CD14-positive monocyte (primary cell): Measurements from ENCODE around the gene NBEA. TPM values are rescaled to one million over a fixed set of nuclear protein-coding genes. Genes with fewer than 3 reads are reported as not detected.

Experiments
- DNase-seq, 3 donors: peaks; one replicate each; pipeline ENCODE4 v3.0.0-alpha.2; 2011 to 2022
- H2AFZ ChIP-seq: 2 replicates; pipeline ENCODE4 v1.6.0; 2012; ENCODE audit warnings: mild to moderate bottlenecking, low read depth, low read length, inconsistent platforms; ENCODE audit not compliant: insufficient read depth, poor library complexity, severe bottlenecking
- H3K27ac ChIP-seq, 2 donors: 1 replicate in 1 of 2; 2 replicates in 1 of 2; pipeline ENCODE4 v1.5.1; 2012 to 2013; ENCODE audit warnings: low read length in 2 of 2, control low read depth in 1 of 2, inconsistent platforms in 1 of 2, low read depth in 1 of 2, mild to moderate bottlenecking in 1 of 2
- H3K27me3 ChIP-seq, 2 donors: one replicate each; pipeline versions ENCODE4 v1.6.0 to v1.6.1; 2011 to 2013; ENCODE audit warnings: low read length in 2 of 2; ENCODE audit not compliant: control insufficient read depth in 2 of 2, insufficient read depth in 2 of 2
- H3K36me3 ChIP-seq, 2 donors: replicated peaks in 1 of 2; 1 replicate in 1 of 2; 2 replicates in 1 of 2; pipeline versions ENCODE4 v1.5.1 to v1.6.1; 2012 to 2013; ENCODE audit warnings: low read length in 2 of 2, control low read depth in 1 of 2, inconsistent platforms in 1 of 2, mild to moderate bottlenecking in 1 of 2; ENCODE audit not compliant: insufficient read depth in 2 of 2, control insufficient read depth in 1 of 2
- H3K4me1 ChIP-seq, 2 donors: 1 replicate in 1 of 2; 2 replicates in 1 of 2; pipeline versions ENCODE4 v1.5.1 to v1.6.1; 2012 to 2013; ENCODE audit warnings: low read length in 2 of 2, control low read depth in 1 of 2, inconsistent platforms in 1 of 2, mild to moderate bottlenecking in 1 of 2, moderate library complexity in 1 of 2; ENCODE audit not compliant: insufficient read depth in 2 of 2, control insufficient read depth in 1 of 2
- H3K4me2 ChIP-seq: replicated peaks from 2 replicates; pipeline ENCODE3; 2012; ENCODE audit warnings: low read length, moderate library complexity, mild to moderate bottlenecking; ENCODE audit not compliant: poor library complexity, severe bottlenecking; ENCODE audit errors: extremely low read depth
- H3K4me3 ChIP-seq, 3 experiments: fragments of 200-600 bp in 1 of 3; sonication (generic) in 1 of 3; replicated peaks in 1 of 3; 1 replicate in 2 of 3; 2 replicates in 1 of 3; pipeline ENCODE4 v1.5.1; 2011 to 2013; ENCODE audit warnings: low read length in 3 of 3, mild to moderate bottlenecking in 3 of 3, control low read depth in 2 of 3, low read depth in 2 of 3, inconsistent platforms in 1 of 3, moderate library complexity in 1 of 3
- H3K79me2 ChIP-seq: 2 replicates; pipeline ENCODE4 v1.6.0; 2012; ENCODE audit warnings: mild to moderate bottlenecking, control low read depth, inconsistent platforms, low read length, moderate library complexity; ENCODE audit not compliant: insufficient read depth
- H3K9ac ChIP-seq: 2 replicates; pipeline ENCODE4 v1.6.0; 2017; ENCODE audit warnings: low read length, mild to moderate bottlenecking; ENCODE audit not compliant: insufficient read depth, poor library complexity, severe bottlenecking
- H3K9me3 ChIP-seq, 2 donors: replicated peaks in 1 of 2; 1 replicate in 1 of 2; 2 replicates in 1 of 2; pipeline versions ENCODE4 v1.5.1 to v1.6.1; 2012 to 2013; ENCODE audit warnings: low read length in 2 of 2, control low read depth in 1 of 2; ENCODE audit not compliant: control insufficient read depth in 1 of 2, insufficient read depth in 1 of 2
- H4K20me1 ChIP-seq: 2 replicates; pipeline ENCODE4 v1.6.0; 2012; ENCODE audit warnings: mild to moderate bottlenecking, low read length, control low read depth, moderate library complexity; ENCODE audit not compliant: insufficient read depth
- H3K27ac Mint-ChIP-seq, 7 donors: one replicate each; pipeline ENCODE4 v1.8.0; 2020; ENCODE audit warnings: mild to moderate bottlenecking in 7 of 7, mixed read lengths in 7 of 7, moderate library complexity in 6 of 7, inconsistent platforms in 2 of 7
- H3K27me3 Mint-ChIP-seq, 3 donors: one replicate each; pipeline ENCODE4 v1.8.0; 2021 to 2022; ENCODE audit warnings: low read depth in 3 of 3, mild to moderate bottlenecking in 3 of 3, mixed read lengths in 3 of 3, moderate library complexity in 3 of 3, inconsistent platforms in 1 of 3
- H3K36me3 Mint-ChIP-seq, 2 donors: one replicate each; pipeline ENCODE4 v1.8.0; 2020; ENCODE audit warnings: mixed read lengths in 2 of 2, inconsistent platforms in 1 of 2, mild to moderate bottlenecking in 1 of 2
- H3K4me1 Mint-ChIP-seq: one replicate; pipeline ENCODE4 v1.8.0; 2020; ENCODE audit warnings: mild to moderate bottlenecking, mixed read lengths
- H3K4me3 Mint-ChIP-seq, 2 donors: one replicate each; pipeline ENCODE4 v1.8.0; 2020; ENCODE audit warnings: mild to moderate bottlenecking in 2 of 2, mixed read lengths in 2 of 2, moderate library complexity in 1 of 2
- H3K9me3 Mint-ChIP-seq, 7 donors: one replicate each; pipeline ENCODE4 v1.8.0; 2020 to 2022; ENCODE audit warnings: mixed read lengths in 7 of 7, mild to moderate bottlenecking in 6 of 7, moderate library complexity in 6 of 7, inconsistent platforms in 2 of 7
- WGBS: methylation state at CpG from one replicate; pipeline ENCODE4 v1.1.5; 2013; ENCODE audit warnings: missing lambda C conversion rate; ENCODE audit not compliant: insufficient coverage; 5-methylcytosine and 5-hydroxymethylcytosine counted together
- intact Hi-C, 2 donors: fragments of 100-400 bp; cut with micrococcal nuclease; formaldehyde crosslinking; loops; one replicate each; pipeline versions ENCODE4 v1.15.0 to v1.15.1; 2023
- polyA plus RNA-seq, 3 donors: library from polyadenylated mRNA; depleted of rRNA in 1 of 3; unstranded in 2 of 3; stranded (reverse) in 1 of 3; fragments of 300-500 nt in 2 of 3; fragments of >200 nt in 1 of 3; fragmentation: Illumina TruSeq in 2 of 3; gene quantifications; 1 replicate in 2 of 3; 2 replicates in 1 of 3; pipeline ENCODE4 v1.2.3, GENCODE V29; 2012 to 2021
- TF ChIP-seq, protein P1 (sequence below): fragments of 200-600 bp; IDR thresholded peaks from one replicate; pipeline ENCODE4 v1.8.0; 2022; ENCODE audit warnings: antibody characterized with exemption, mild to moderate bottlenecking

Gene NBEA
- polyA plus RNA-seq, 3 donors, result 0.03 to 0.23 (median 0.08) TPM

DNA sequence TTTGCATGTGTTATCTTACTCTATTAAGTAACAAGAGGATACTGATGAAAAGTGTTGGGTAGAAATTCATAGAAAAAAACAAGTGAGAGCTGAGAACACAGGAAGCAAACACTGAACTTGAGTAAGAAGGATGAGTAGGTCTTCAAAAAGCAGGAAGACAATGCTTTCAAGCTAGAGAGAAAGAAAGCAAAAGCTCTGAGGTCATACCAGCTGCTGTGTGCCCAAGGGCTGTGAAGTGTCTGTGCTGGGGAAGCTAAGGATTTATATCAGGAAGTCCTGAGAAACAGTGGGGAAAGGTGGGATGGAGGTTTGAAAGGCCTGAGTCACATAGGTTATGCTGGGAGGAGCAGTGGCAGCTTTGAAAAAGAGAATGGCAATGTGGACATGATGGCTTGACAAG lies 679.9 kb downstream of the NBEA start:
- no peak overlapping the region for H3K4me3 Mint-ChIP-seq
- no peak overlapping the region for H3K27ac ChIP-seq
- H3K9ac ChIP-seq, result no peak overlapping the region
- H3K9me3 Mint-ChIP-seq, result peaks cover 0 to 5% (median 0%) of the 10 kb centered on the region in 7 donors
- no peak overlapping the region for H3K27ac Mint-ChIP-seq
- no peaks in the 10 kb centered on the region for H4K20me1 ChIP-seq
- H3K27me3 Mint-ChIP-seq, result peaks cover 0 to 2% (median 0%) of the 10 kb centered on the region in 3 donors
- intact Hi-C loops, result no loop called here
- TF ChIP-seq, protein P1, sequence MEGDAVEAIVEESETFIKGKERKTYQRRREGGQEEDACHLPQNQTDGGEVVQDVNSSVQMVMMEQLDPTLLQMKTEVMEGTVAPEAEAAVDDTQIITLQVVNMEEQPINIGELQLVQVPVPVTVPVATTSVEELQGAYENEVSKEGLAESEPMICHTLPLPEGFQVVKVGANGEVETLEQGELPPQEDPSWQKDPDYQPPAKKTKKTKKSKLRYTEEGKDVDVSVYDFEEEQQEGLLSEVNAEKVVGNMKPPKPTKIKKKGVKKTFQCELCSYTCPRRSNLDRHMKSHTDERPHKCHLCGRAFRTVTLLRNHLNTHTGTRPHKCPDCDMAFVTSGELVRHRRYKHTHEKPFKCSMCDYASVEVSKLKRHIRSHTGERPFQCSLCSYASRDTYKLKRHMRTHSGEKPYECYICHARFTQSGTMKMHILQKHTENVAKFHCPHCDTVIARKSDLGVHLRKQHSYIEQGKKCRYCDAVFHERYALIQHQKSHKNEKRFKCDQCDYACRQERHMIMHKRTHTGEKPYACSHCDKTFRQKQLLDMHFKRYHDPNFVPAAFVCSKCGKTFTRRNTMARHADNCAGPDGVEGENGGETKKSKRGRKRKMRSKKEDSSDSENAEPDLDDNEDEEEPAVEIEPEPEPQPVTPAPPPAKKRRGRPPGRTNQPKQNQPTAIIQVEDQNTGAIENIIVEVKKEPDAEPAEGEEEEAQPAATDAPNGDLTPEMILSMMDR, result no peak
- no peaks in the 10 kb centered on the region for H3K27me3 ChIP-seq
- no peaks in the 10 kb centered on the region for H3K36me3 Mint-ChIP-seq
- H3K79me2 ChIP-seq, result no peaks in the 10 kb centered on the region
- H3K4me2 ChIP-seq, result no peak overlapping the region
- H3K4me1 Mint-ChIP-seq, result no peaks in the 10 kb centered on the region
- H3K4me3 ChIP-seq, result no peak overlapping the region
- H3K36me3 ChIP-seq, result no peaks in the 10 kb centered on the region
- no peaks in the 10 kb centered on the region for H3K4me1 ChIP-seq
- no peak for DNase-seq
- no peaks in the 10 kb centered on the region for H3K9me3 ChIP-seq
- H2AFZ ChIP-seq, result no peak overlapping the region

DNA sequence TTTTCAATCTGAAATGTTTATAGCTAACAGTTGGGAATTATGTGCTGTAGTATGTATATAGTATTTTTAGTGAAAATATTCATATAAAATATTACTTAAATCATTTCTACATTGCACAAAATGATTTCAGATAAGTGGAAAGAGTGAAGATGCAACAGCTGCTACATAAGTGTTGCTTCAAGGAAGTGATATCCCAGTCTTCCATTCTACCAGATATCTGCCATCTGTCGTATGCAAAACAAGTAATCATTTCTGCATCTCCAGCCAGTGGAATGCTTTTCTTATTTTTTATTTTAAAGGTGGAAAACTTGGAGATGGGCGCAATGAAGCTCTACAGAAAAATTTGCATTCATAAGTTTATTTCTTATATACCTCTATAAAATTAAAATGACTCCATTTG lies 687.0 kb downstream of the NBEA start:
- H3K9ac ChIP-seq, result no peak overlapping the region
- Mint-ChIP-seq H3K27ac (no peak overlapping the region), H3K36me3 (no peaks in the 10 kb centered on the region), H3K4me1 (no peaks in the 10 kb centered on the region), H3K27me3 (peaks cover 0 to 3% (median 0%) of the 10 kb centered on the region in 3 donors), H3K4me3 (no peak overlapping the region), H3K9me3 (no peaks in the 10 kb centered on the region)
- H3K4me3 ChIP-seq, result no peak overlapping the region
- H3K79me2 ChIP-seq, result no peaks in the 10 kb centered on the region
- no peaks in the 10 kb centered on the region for H3K27me3 ChIP-seq
- no peak overlapping the region for H2AFZ ChIP-seq
- H3K4me2 ChIP-seq, result no peak overlapping the region
- no peaks in the 10 kb centered on the region for H3K9me3 ChIP-seq
- intact Hi-C loops, result no loop called here
- no peak for DNase-seq
- TF ChIP-seq, protein P1, result no peak
- H3K4me1 ChIP-seq, result no peaks in the 10 kb centered on the region
- H3K36me3 ChIP-seq, result no peaks in the 10 kb centered on the region
- no peak overlapping the region for H3K27ac ChIP-seq
- H4K20me1 ChIP-seq, result no peaks in the 10 kb centered on the region
- no CpG with 5 or more reads among the region's 2 CpGs for WGBS
